ENCODE results near the gene MED9.

Gene MED9

DNA sequence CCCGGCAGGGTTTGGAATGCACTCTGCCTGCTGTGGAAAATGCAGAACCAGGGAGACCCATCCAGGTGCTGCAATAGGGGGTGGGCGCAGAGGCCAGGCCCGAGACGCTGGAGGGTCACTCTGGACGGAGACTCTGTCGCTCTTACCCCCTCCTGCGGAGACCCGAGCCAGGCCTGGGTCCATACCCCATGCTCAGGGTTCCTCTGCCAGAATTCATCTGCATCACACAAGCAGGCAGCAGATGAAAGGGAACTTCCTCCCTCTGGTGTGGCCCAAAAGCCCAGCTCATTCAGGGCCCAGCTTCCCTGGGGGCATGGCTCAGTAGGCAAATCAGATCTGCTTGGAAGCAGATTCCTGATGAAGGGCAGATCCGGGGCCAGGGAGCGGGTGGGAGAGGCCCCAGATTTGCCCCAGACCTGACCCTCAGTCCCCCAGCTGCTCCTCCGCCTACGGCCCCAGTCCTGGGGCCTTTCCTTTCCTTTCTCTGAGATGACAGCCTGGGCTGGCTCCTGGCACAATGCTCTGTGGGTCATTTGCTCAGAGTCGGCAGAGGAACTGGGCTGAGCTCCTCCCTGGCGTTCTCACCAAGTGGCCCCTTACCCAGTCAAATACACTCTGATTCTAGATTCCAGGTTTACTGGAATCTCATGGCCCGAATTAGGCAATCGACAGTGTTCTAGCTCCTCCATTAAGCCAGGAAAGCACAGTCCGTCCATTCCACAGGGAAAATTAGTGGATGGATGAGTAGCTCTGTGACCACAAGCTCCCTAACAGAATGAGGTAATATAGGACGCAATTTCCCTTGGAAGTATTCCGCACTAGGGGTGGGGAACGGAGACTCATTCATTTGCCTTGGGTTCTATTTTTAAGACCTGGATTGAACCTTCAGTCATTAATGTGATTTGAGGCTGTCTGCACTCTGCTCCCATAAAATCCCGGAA lies 38.5 kb downstream of the MED9 start:
- Histone ChIP-seq H3K4me1 (no peaks in the 10 kb centered on the region), H3K9me3 (no peaks in the 10 kb centered on the region), H3K36me3 (replicated peaks) (no peaks in the 10 kb centered on the region), H3K4me3 (no peak overlapping the region), H3K27me3 (ENCODE audit: low read depth) (no peaks in the 10 kb centered on the region)
- in situ Hi-C loops (cut with MboI; ENCODE audit: low sequenced_read_pairs) = no loop called here
- no peak for DNase-seq (ENCODE audit: low spot score in 2 of 2)

DNA sequence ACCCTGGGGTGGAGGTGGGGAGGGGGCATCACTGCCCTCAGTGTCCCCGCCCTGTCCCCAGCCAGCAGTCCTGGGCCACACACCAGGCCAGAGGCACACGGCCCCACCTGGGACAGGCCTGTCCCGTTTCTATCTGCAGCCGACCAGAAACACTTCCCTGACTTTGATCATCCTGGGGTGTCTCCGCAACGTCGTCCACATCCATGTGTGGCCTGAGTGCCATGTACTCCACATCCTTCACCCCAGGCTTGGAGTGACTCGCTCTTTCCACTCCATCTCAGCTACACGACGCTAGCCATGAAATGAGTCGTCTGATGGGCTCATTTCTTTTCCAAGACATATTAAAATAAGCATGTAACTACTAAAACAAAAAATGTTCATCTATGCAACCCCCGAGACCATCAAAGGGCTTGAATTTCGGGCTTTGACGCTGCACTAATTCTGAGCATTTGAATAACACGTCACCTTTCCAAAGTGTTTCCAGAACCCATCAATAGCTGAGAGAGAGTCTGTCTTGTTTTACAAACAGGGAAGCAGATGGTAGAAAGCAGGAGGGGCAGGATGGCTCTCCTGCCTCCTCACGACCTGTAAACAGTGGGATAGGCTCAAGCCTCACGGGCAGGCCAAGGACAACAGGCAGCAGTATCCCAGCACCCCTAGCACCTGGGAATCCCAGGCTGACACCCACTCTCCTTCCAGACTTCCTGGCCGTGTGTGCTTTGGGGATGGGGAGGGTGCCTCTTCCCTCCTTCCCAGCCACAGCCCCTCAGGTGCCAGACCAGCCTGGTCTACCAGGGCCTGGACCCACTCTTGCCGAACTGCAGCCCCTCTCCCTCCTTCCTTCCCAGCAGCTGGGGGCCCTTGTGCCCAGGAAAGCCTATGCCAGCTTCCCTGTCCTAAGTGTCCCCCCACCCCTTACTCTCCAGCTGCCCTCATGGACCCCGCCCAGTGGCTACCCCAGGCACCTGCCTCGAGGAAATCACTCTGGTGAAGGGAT lies 39.4 kb downstream of the MED9 start:
- H3K4me1 ChIP-seq = no peaks in the 10 kb centered on the region
- no peaks in the 10 kb centered on the region for H3K9me3 ChIP-seq
- no peak for DNase-seq (ENCODE audit: low spot score in 2 of 2)
- no peak overlapping the region for H3K4me3 ChIP-seq
- no peaks in the 10 kb centered on the region for H3K36me3 ChIP-seq (replicated peaks)
- H3K27me3 ChIP-seq (ENCODE audit: low read depth) = no peaks in the 10 kb centered on the region
- in situ Hi-C loops (cut with MboI; ENCODE audit: low sequenced_read_pairs) = no loop called here

GRCh38 chr17:17516941-17517720 lies 40.3 kb downstream of the MED9 start:
- DNase-seq (ENCODE audit: low spot score in 2 of 2) = no peak
- Histone ChIP-seq H3K36me3 (replicated peaks) (no peaks in the 10 kb centered on the region), H3K9me3 (no peaks in the 10 kb centered on the region), H3K4me3 (no peak overlapping the region), H3K27me3 (ENCODE audit: low read depth) (no peaks in the 10 kb centered on the region), H3K4me1 (no peaks in the 10 kb centered on the region)
- in situ Hi-C loops (cut with MboI; ENCODE audit: low sequenced_read_pairs) = no loop called here

GRCh38 chr17:17518014-17518413 lies 41.2 kb downstream of the MED9 start:
- H3K9me3 ChIP-seq = no peaks in the 10 kb centered on the region
- no peak overlapping the region for H3K4me3 ChIP-seq
- H3K4me1 ChIP-seq = no peaks in the 10 kb centered on the region
- no peak for DNase-seq (ENCODE audit: low spot score in 2 of 2)
- in situ Hi-C loops (cut with MboI; ENCODE audit: low sequenced_read_pairs) = no loop called here
- no peaks in the 10 kb centered on the region for H3K36me3 ChIP-seq (replicated peaks)
- no peaks in the 10 kb centered on the region for H3K27me3 ChIP-seq (ENCODE audit: low read depth)

DNA sequence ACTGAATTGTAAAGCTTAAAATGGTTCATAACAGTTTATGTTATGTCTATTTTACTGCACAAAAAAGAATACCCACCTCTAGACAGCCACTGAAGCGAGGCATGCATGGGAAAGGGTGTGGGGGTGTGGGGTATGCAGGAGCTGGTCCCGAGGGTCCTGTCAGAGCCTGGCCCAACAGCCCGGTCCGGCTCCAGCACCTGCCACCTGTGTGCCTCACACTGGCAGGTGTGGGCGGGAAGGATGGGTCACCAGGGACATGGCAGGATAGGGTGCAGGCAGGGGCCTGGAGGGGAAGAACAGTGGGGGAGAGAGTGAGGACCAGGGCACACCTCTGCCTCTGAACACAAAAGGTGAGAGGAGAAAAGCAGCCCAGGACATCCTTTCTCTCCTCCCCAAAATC lies 42.2 kb downstream of the MED9 start:
- in situ Hi-C loops (cut with MboI; ENCODE audit: low sequenced_read_pairs) = no loop called here
- no peaks in the 10 kb centered on the region for H3K36me3 ChIP-seq (replicated peaks)
- H3K27me3 ChIP-seq (ENCODE audit: low read depth) = no peaks in the 10 kb centered on the region
- H3K4me1 ChIP-seq = no peaks in the 10 kb centered on the region
- no peak for DNase-seq (ENCODE audit: low spot score in 2 of 2)
- H3K9me3 ChIP-seq = no peaks in the 10 kb centered on the region
- no peak overlapping the region for H3K4me3 ChIP-seq

- Histone ChIP-seq H3K4me3 (no peak overlapping the region), H3K9me3 (no peaks in the 10 kb centered on the region), H3K4me1 (no peaks in the 10 kb centered on the region), H3K27me3 (ENCODE audit: low read depth) (no peaks in the 10 kb centered on the region), H3K36me3 (replicated peaks) (no peaks in the 10 kb centered on the region)
- in situ Hi-C loops (cut with MboI; ENCODE audit: low sequenced_read_pairs) = no loop called here
- DNase-seq (ENCODE audit: low spot score in 2 of 2) = no peak
Measured at GRCh38 chr17:17519886-17520285, 43.1 kb downstream of the MED9 start.

DNA sequence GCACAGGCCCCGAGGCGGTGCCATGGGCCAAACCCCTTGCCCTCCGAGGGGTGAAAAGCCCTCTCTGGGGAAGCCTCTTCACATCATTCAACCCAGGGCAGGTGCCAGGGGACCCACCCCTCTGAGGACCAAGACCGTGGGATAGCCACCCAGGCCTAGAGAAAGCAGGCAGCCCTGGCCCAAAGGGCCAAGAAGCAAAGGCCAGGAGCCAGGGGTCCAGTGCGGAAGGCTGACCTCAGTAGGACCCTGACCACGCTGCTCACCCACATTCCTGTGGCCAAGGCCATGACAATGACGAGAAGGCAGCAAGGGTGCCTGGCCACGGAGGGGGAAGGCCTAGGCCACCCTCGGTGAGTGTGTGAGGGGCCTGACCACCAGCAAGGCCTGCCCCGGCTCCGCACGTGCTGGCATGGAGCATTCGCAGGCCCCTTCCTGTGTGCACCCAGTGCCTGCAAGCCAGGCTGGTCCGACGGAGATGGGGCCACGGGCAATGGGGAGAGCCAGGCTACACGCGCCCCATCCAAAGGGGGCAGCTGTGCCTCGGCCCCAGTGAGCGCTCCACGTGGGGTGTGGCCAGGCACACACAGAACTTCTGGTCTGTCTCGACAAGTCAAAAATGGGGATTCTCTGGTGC lies 43.9 kb downstream of the MED9 start:
- no peaks in the 10 kb centered on the region for H3K27me3 ChIP-seq (ENCODE audit: low read depth)
- DNase-seq (ENCODE audit: low spot score in 2 of 2) = no peak
- H3K4me1 ChIP-seq = no peaks in the 10 kb centered on the region
- no peaks in the 10 kb centered on the region for H3K9me3 ChIP-seq
- no peaks in the 10 kb centered on the region for H3K36me3 ChIP-seq (replicated peaks)
- H3K4me3 ChIP-seq = no peak overlapping the region
- in situ Hi-C loops (cut with MboI; ENCODE audit: low sequenced_read_pairs) = no loop called here

- H3K27me3 ChIP-seq (ENCODE audit: low read depth) = no peaks in the 10 kb centered on the region
- H3K36me3 ChIP-seq (replicated peaks) = no peaks in the 10 kb centered on the region
- in situ Hi-C loops (cut with MboI; ENCODE audit: low sequenced_read_pairs) = no loop called here
- DNase-seq (ENCODE audit: low spot score in 2 of 2) = no peak
- no peaks in the 10 kb centered on the region for H3K4me1 ChIP-seq
- no peak overlapping the region for H3K4me3 ChIP-seq
- no peaks in the 10 kb centered on the region for H3K9me3 ChIP-seq
Measured at GRCh38 chr17:17523001-17523730, 46.4 kb downstream of the MED9 start.

DNA sequence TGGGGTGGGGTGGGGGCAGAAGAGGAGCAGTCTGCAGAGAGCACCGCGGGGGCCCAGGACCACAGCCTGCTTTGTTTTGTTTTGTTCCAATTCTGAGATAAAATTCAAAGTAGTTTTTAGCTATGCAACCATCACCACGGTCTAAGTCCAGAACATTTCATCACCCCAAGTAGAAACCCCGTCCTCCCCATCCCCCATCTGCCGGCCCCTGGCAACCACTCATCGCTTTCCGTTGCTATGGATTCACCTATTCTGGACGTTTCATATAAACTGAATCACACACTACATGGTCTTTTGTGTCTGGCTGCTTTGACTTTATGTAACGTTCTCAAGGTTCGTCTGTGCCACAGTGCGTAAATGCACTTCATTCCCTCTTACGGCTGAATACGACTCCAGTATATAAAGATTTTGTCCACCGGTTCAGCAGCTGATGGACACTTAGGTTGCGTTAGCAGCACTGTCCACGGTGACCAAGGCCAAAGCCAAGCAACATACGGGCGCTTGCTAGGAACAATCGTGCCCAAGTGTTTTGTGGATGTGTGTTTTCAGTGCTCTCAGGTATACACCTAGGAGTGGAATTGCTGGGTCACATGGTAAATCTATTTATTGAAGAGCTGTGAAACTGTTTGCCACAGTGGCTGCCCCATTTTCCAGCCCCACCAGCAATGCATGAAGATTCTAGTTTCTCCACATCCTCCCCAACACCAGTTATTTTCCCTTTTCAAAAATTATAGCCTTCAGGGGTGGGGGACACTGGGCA lies 47.1 kb downstream of the MED9 start:
- Histone ChIP-seq H3K27me3 (ENCODE audit: low read depth) (no peaks in the 10 kb centered on the region), H3K9me3 (no peaks in the 10 kb centered on the region), H3K4me1 (no peaks in the 10 kb centered on the region), H3K36me3 (replicated peaks) (no peaks in the 10 kb centered on the region), H3K4me3 (no peak overlapping the region)
- in situ Hi-C loops (cut with MboI; ENCODE audit: low sequenced_read_pairs) = no loop called here
- no peak for DNase-seq (ENCODE audit: low spot score in 2 of 2)

GRCh38 chr17:17525311-17525710 lies 48.5 kb downstream of the MED9 start:
- in situ Hi-C loops (cut with MboI; ENCODE audit: low sequenced_read_pairs) = no loop called here
- no peak for DNase-seq (ENCODE audit: low spot score in 2 of 2)
- Histone ChIP-seq H3K9me3 (no peaks in the 10 kb centered on the region), H3K27me3 (ENCODE audit: low read depth) (no peaks in the 10 kb centered on the region), H3K4me3 (no peak overlapping the region), H3K4me1 (no peaks in the 10 kb centered on the region), H3K36me3 (replicated peaks) (no peaks in the 10 kb centered on the region)

DNA sequence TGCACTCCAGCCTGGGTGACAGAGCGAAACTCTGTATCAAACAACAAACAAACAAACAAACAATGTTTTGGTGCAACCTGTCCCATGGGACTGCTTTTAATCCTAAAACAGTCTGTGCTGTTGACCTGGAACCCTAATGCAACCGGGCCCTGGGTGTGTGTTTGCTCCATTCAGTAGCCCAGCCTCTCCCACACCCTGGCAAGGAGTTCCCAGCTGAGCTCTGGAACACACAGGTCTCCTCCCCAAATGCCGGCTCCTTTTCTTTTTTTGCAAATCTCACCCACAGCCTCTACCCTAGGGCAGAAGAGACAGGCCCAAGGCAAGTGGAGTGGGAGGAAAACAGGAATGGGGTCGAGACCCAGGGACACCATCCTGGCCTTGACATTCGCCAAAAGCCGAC lies 49.2 kb downstream of the MED9 start:
- Histone ChIP-seq H3K4me1 (no peaks in the 10 kb centered on the region), H3K36me3 (replicated peaks) (no peaks in the 10 kb centered on the region)
- in situ Hi-C loops (cut with MboI; ENCODE audit: low sequenced_read_pairs) = no loop called here

DNA sequence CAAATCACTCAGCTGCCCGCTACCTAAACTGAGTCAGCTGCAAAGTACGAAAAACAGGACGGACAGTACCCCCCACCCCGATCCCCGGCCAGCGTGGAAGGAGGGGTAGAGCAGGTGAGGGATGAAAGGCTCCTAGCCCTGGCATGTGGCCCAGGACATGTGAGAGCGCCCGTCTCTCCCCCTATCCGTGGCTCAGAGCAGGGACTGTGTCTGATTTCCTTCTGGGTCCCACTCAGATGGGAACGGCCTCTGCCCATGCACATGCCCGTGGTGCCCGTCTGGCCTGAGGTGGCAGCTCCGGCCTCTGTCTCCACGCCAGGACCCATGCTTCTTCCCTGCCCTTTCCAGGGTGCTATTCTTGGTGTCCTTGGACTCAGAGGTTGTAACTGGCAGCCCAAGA lies 49.6 kb downstream of the MED9 start:
- in situ Hi-C loops (cut with MboI; ENCODE audit: low sequenced_read_pairs) = no loop called here
- no peaks in the 10 kb centered on the region for H3K27me3 ChIP-seq (ENCODE audit: low read depth)
- H3K36me3 ChIP-seq (replicated peaks) = no peaks in the 10 kb centered on the region
- H3K9me3 ChIP-seq = no peaks in the 10 kb centered on the region
- H3K4me3 ChIP-seq = no peak overlapping the region
- no peaks in the 10 kb centered on the region for H3K4me1 ChIP-seq
- no peak for DNase-seq (ENCODE audit: low spot score in 2 of 2)

More for the DNA sequence above, 49.2 kb downstream of the MED9 start:
- DNase-seq (ENCODE audit: low spot score in 2 of 2) = no peak
- Histone ChIP-seq H3K9me3 (no peaks in the 10 kb centered on the region), H3K4me3 (no peak overlapping the region), H3K27me3 (ENCODE audit: low read depth) (no peaks in the 10 kb centered on the region)
